Measurements from ENCODE around the gene IPP. TPM values are rescaled to one million over a fixed set of nuclear protein-coding genes. Genes with fewer than 3 reads are reported as not detected.

IPP gene
- total and polyA plus RNA-seq, 2 of the 4 experiments (the other 2 are of a cell fraction) = 4.6 to 10.6 TPM

GRCh38 chr1:45755697-45756096, 5.2 kb upstream of the IPP start:
- Histone ChIP-seq H4K5ac (ENCODE audit: low read depth, low read length) (no peak overlapping the region), H2BK120ac (ENCODE audit: low read depth, low read length) (no peak overlapping the region), H3K4me1 (ENCODE audit: control insufficient read depth, insufficient read depth, low read length) (0 out of 2 replicates have a peak, but pooled peaks cover 1% of the 10 kb centered on the region), H3K9me1 (ENCODE audit: insufficient read depth, low read length) (no peaks in the 10 kb centered on the region), H2AK9ac (replicated peaks; ENCODE audit: low read depth, low read length, poor library complexity) (no peak overlapping the region), H3K9ac (ENCODE audit: low read depth, low read length) (no peak overlapping the region), H4K91ac (ENCODE audit: insufficient read depth, low read depth, low read length) (no peak overlapping the region), H2AFZ (replicated peaks; ENCODE audit: low read length, poor library complexity) (no peak overlapping the region), H3K79me1 (ENCODE audit: low read depth in 1 of 2, low read length in 2 of 2) (no peaks in the 10 kb centered on the region), H2BK20ac (ENCODE audit: low read depth, low read length) (no peak overlapping the region), H3K56ac (ENCODE audit: extremely low read depth, insufficient read depth, low read length) (no peak overlapping the region), H2BK5ac (ENCODE audit: low read depth, low read length, poor library complexity, severe bottlenecking) (no peak overlapping the region), H3K14ac (replicated peaks; ENCODE audit: low read depth, low read length) (no peak overlapping the region), H3K27ac (ENCODE audit: insufficient read depth, low read length) (no peak overlapping the region), H4K8ac (ENCODE audit: low read depth in 2 of 2, low read length in 2 of 2) (no peak overlapping the region), H2BK15ac (ENCODE audit: low read depth, low read length) (no peak overlapping the region), H3K4me2 (ENCODE audit: low read depth, low read length) (no peak overlapping the region), H2AK5ac (ENCODE audit: low read depth, low read length) (no peak overlapping the region), H3K4me3 (ENCODE audit: insufficient read depth, low read depth, low read length) (no peak overlapping the region), H3K23ac (ENCODE audit: low read depth, low read length) (no peak overlapping the region), H3K27me3 (ENCODE audit: control insufficient read depth, insufficient read depth, low read length) (peaks cover 12% of the 10 kb centered on the region), H3K9me3 (ENCODE audit: control insufficient read depth, insufficient read depth, low read length) (peaks cover 4% of the 10 kb centered on the region; the same call in 1 of the 2 replicates), H3K4ac (ENCODE audit: low read depth, low read length) (no peak overlapping the region), H3K18ac (ENCODE audit: low read depth, low read length) (no peak overlapping the region), H4K20me1 (ENCODE audit: insufficient read depth, low read length) (no peaks in the 10 kb centered on the region), H3K36me3 (ENCODE audit: control insufficient read depth, insufficient read depth, low read length) (no peaks in the 10 kb centered on the region)
- intact Hi-C loops (cut with micrococcal nuclease) = no loop called here
- in situ Hi-C loops (cut with MboI; ENCODE audit: low sequenced_read_pairs) = no loop called here
- TF ChIP-seq SMC3 (IDR thresholded peaks at IDR 0.05; ENCODE audit: low read depth, low read length) = no peak
- TF ChIP-seq NFE2L2 (IDR thresholded peaks at IDR 0.05; ENCODE audit: low read depth, low read length) = no peak
- ATAC-seq (ENCODE audit: low read depth) (no peak), DNase-seq (no peak)
- ChIA-PET POLR2A (ENCODE audit: unreplicated experiment) (no interaction called here), CTCF (no interaction called here)
- dilution Hi-C loops (cut with HindIII; ENCODE audit: low sequenced_read_pairs, unreplicated experiment) = no loop called here
- no TSS peak for BruUV-seq (replicated peaks)
- no CpG with 5 or more reads among the region's 5 CpGs for WGBS, 2 experiments (ENCODE audit: extremely low coverage in 2 of 2, insufficient read length in 1 of 2)
